ENCODE results near the gene PDHA2.

PDHA2 gene

GRCh38 chr4:95889662-95890061 is 49.8 kb downstream of the PDHA2 start:
- Histone ChIP-seq H3K27ac (no peak overlapping the region), H3K9ac (ENCODE audit: insufficient read length) (no peak overlapping the region), H3K9me3 (ENCODE audit: low read depth, low read length) (no peaks in the 10 kb centered on the region), H3K36me3 (ENCODE audit: insufficient read depth, low read length) (no peaks in the 10 kb centered on the region), H3K4me3 (no peak overlapping the region)
- no peak for DNase-seq (ENCODE audit: low read depth, low spot score)
- TF ChIP-seq EZH2 (IDR thresholded peaks at IDR 0.05), result no peak
